ENCODE data around the gene TRPV3.
"Not testable (repeated sequence)": the region's sequence is repeated elsewhere in the genome, so short reads cannot be mapped to it uniquely, and the experiment has no call there.

Gene TRPV3

DNA sequence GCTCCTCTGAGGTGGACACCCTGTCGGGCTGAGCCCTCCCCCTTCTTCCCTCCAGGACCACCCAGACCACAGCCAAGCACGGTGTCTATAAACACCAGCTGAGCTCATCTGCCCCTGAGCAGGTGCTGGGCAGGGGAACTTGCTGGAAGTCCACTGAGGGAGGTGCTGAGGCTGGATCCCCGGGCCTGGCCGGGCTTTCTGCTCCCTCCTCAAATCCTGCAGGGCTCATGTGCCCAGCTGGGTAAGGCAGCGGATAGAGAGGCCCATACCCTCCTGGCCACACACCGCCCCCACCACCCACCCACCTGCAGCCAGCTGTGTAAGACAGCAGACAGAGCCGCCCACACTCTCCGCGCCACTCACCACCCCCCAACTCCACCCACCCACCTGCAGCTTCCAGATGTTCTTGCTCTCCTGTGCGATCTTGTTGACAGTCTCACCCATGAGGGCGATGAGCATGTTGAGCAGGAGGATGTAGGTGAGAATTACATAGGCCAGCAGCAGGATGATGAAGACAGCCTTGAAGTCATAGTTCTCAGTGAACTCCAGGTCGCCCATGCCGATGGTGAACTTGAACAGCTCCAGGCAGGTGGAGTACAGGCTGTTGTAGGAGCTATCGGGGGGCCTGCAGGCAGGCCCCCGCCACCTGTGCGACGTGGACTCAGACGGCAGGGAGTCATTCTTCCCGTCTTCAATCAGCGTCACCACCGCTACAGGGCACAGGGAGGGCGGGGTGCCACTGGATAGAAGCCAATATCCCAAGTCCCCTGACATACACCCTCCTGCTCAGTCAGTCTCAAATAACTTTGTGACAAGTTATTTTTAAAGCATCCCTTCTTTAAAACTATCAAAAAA, 15.9 kb upstream of the TRPV3 start:
- no peak for DNase-seq

GRCh38 chr17:3572231-3572630, 14.6 kb upstream of the TRPV3 start:
- no peak for DNase-seq

DNA sequence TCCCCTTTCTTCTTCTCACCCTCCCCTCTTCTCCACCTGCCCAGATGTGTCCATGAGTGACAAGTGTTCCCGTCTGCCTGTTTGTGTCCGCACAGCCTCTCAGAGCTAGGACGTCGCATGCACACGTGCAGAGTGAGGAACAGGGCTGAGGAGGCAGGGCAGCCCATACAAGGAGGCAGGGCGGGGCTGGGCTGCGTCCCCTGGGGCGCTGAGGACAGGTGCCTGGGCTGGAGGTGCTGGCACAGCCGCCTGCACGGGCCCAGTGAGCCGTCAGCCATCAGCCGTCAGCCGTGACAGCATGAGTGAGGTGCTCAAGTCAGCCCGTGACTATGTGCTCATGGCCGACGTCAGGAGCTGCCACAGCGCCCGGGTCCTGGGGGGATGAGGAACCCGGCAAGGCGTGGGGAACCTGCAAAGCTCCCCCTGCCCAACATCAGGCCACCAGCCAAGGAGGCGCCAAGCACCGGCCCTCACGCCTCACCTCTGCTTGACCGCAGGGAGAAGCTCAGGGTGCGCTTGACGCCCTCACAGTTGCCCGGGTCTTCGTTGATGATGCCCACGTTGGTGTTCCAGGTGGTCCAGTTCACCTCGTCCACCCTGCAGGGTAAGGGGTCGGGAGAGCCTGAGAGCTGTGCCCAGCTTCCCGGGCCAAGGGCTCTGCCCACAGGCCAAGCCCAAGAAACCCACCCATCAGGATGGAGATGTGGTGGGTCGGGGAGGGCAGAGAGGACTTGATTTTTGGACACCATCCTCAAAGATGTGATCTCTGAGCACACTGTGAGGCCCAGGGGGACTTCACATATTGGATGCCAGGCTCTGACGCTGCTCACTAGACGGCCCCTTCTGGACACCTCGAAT, 13.7 kb upstream of the TRPV3 start:
- no peak for DNase-seq

DNA sequence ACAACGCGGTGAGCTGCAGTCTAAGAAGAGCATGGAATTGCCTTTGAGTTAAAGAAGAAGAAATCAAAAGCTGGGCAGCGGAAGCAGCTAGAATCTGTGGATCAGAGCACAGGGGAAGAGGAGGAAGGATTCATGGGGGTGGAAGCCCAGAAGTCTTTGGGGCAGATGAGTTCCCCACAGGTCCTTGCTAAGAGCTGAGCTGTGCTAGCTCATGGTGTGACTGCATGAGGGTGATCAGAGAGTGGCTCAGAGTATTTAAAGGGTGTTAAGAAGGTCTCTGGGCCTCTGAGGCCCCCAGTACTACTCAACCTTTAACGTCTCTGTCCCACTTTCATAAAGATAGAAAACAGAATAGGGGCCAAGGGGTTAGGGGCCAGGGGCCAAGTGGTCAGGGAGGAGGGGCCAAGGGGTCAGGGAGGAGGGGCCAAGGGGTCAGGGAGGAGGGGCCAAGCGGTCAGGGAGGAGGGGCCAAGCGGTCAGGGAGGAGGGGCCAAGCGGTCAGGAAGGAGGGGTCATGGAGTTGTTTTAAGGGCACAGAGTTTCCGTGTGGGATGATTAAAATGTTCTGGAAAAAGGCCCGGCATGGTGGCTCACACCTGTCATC, 12.0 kb upstream of the TRPV3 start:
- DNase-seq: no peak

- no peak for DNase-seq
Measured at GRCh38 chr17:3566551-3566950, 8.9 kb upstream of the TRPV3 start.

DNA sequence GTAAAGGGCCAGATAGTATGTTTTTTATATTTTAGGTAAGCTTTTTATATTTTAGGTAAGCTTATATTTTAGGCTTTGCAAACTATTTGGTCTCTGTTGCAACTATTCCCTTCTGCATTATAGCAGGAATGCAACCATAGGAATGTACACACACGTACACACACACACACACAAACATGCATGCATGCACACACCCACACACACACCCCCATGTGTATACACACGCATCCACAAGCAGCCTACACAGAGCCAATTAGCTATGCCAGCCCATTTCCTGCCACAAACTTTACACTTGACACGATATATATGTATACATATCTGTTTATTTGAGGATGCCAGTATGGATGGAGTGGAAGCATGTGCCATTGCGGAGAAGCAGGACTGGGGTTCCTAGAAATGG, 7.5 kb upstream of the TRPV3 start:
- DNase-seq: no peak

DNA sequence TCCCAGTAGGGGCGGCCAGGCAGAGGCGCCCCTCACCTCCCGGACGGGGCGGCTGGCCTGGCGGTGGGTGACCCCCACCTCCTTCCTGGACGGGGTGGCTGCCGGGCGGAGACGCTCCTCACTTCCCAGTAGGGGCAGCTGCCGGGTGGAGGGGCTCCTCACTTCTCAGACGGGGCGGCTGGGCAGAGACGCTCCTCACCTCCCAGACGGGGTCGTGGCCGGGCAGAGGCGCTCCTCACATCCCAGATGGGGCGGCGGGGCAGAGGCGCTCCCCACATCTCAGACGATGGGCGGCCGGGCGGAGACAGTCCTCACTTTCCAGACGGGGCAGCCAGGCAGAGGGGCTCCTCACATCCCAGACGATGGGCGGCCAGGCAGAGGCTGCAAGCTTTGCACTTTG, 6.6 kb upstream of the TRPV3 start:
- DNase-seq: not testable (repeated sequence)

- no peak for DNase-seq
Measured at GRCh38 chr17:3559270-3559645, 1.6 kb upstream of the TRPV3 start.

- no peak for DNase-seq
Measured at GRCh38 chr17:3558603-3559269, 1.1 kb upstream of the TRPV3 start.

DNA sequence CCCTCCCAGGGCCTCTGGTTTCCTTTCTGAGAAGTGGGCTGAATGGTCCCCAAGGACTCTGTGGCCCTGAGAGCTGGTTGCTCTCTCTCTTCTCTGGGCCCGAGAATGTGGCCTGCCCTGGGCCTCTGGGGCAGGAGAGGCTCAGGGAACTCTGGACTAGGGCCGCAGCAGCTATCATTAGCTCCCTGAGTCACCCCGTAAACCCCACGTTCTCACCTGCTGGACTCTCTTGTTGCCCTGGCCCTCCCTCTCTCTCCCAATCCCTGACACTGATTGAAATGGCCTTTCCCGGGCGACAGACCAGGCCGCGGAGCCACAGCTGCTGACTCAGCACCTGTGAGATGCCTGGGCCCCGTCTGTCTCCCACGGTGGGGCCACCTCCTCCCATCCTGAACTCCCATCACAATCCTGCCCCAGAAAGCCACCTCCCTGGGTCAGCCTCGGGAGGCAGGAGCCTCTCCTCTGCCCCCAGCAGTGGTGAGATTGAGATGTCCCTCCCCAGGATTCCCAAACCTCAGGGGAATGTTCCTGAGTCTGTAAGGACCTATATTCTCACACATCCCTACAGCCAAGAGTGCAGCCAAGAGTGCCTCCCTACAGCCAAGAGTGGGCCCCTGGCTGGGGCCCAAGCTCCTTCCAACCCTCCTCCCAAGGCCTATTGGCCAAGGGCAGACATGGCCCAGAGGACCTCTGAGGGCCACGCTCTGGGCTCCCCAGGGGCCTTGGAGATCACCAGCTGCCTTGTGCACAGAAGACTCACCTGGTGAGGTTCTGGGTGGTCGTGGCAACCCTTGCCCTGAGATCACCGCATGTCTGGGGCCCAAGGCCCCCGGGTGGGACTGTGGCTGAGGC, 470 bp downstream of the TRPV3 start:
- DNase-seq: no peak

- no peak for DNase-seq
Measured at GRCh38 chr17:3556239-3556915, 1.2 kb downstream of the TRPV3 start.

GRCh38 chr17:3555189-3555796, 2.3 kb downstream of the TRPV3 start:
- no peak for DNase-seq

GRCh38 chr17:3554440-3554839, 3.2 kb downstream of the TRPV3 start:
- DNase-seq: no peak

- DNase-seq: no peak
Measured at GRCh38 chr17:3553419-3554401, 3.9 kb downstream of the TRPV3 start.

DNA sequence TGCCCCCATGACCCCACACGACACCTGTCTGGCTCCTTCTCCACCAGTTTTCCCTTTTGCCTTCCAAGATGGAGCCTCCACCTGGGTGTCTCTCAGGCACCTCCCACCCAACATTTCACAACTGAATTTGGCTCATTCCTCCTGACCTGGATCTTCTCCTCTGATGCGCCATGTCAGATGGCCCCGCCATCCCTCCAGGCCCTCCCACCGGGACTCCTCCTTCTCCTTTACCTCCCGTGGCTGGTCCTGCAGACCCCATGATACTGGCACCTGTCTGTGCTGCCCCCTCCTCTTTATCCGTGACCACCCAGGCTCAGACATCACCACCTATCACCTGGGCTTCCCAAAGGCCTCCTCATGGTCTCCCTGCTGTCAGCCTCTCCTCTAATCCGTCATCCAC, 4.7 kb downstream of the TRPV3 start:
- no peak for DNase-seq

DNA sequence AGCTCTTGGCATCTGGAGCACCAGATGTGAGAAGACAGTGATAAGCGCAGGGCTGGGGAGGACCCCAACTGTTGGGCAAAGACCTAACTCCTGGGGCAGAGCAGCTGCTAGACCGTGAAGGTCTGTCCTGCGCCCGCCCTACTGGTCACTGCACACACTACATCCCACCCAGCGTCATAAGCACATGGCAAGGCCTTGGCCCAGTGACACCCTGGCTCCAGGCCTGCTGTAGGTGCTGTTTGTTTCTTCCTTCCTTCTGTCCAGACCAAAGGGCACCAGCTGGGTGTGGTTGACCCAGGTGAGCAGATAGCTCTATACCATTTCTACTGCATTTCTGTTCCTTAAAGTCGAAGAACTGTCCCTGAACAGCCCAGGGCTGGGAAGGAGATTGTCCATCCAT, 6.4 kb downstream of the TRPV3 start:
- no peak for DNase-seq

DNA sequence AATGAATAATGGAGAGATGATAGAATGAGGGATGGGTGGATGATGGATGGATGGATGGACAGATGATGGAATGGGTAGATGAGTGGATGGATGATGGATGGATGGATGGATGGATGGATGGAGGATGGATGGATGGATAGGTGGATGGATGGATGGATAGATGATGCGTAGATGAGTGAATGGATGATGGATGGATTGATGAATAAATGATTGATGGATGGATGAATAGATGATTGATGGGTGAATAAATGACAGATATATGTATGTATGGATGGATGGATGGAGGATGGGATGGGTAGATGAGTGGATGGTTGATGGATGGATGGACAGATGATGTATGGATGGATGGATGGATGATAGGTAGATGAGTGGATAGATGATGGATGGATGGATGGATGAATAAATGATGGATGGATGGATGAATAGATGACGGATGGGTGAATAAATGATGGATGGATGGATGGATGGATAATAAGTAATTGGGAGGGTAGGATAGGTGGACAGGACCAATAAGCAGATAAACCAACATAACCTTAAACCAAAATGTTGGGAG, 7.9 kb downstream of the TRPV3 start:
- no peak for DNase-seq

GRCh38 chr17:3547628-3548027, 10.0 kb downstream of the TRPV3 start:
- DNase-seq: no peak

DNA sequence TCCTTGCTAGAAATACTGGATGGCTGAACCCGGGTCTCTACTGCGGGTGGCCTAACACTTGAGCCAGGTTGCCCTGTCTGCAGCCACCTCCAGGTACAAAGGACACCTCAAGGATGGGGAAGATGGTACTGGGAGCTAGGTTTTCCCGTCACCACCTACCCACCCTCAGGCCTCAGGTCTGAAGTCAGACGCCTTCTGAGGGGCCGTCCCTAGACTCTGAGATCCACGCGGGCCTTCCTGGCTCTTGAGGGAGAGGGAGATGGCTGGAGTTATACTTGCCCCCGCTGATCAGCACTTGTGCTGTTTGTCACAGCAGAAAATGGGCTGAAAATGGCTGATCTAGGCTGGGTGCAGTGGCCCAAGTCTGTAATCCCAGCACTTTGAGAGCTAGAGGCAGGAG, 10.6 kb downstream of the TRPV3 start:
- no peak for DNase-seq

- DNase-seq: no peak
Measured at GRCh38 chr17:3546521-3546920, 11.1 kb downstream of the TRPV3 start.

Data from NCI-H1105 treated with DMSO at 0.1 percent for 48 hours (cell line).